AG09319 (cell line): Measurements from ENCODE around the gene RAET1L.
"Not testable (repeated sequence)": the region's sequence is repeated elsewhere in the genome, so short reads cannot be mapped to it uniquely, and the experiment has no call there.

Experiments
- DNase-seq: peaks from one replicate; pipeline ENCODE4 v3.0.0-alpha.2; 2010; ENCODE audit warnings: low read depth; ENCODE audit errors: extremely low read depth
- TF ChIP-seq, protein P1 (sequence below): IDR thresholded peaks from 2 replicates; pipeline ENCODE4 v1.5.1; 2011; ENCODE audit warnings: low read depth, mild to moderate bottlenecking, inconsistent platforms, low read length, moderate library complexity

Gene RAET1L

DNA sequence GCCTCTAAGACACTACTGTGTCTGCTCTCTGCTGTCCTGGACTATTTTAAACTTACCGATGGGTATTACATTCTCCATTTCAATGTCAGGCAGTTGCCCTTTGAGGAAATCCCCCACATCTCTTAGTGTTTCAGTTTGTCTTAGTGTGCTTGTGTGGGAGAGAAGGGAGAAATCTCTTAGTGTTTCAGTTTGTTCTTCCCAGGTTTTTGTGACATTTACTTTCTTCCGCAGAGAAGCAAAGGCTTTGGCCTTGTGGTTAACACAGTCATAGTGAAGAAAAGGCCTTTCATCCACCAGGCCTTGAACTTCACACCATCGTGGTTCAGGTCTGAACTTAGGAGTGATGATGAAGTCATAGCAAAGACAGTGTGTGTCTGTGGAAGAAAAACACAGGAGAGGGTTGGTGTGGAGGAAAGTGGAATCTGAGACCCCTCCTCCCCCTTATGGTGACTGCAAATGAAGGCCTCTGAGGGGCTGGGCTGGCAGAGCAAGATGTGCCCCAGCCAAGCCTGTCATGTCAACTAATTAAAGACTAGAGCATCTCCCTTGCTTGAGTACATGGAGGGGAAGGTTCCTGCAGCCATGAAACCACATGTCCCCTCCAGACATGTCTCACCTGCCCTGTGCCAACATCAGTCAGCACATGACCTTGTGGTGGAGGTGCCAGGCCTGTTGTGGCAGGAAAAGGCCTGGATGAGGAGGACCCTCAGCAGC is 23.9 kb downstream of the RAET1L start:
- no peak for DNase-seq
- TF ChIP-seq, protein P1, sequence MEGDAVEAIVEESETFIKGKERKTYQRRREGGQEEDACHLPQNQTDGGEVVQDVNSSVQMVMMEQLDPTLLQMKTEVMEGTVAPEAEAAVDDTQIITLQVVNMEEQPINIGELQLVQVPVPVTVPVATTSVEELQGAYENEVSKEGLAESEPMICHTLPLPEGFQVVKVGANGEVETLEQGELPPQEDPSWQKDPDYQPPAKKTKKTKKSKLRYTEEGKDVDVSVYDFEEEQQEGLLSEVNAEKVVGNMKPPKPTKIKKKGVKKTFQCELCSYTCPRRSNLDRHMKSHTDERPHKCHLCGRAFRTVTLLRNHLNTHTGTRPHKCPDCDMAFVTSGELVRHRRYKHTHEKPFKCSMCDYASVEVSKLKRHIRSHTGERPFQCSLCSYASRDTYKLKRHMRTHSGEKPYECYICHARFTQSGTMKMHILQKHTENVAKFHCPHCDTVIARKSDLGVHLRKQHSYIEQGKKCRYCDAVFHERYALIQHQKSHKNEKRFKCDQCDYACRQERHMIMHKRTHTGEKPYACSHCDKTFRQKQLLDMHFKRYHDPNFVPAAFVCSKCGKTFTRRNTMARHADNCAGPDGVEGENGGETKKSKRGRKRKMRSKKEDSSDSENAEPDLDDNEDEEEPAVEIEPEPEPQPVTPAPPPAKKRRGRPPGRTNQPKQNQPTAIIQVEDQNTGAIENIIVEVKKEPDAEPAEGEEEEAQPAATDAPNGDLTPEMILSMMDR = no peak

GRCh38 chr6:149999636-150000035 is 25.7 kb downstream of the RAET1L start:
- DNase-seq = no peak
- TF ChIP-seq, protein P1 = no peak

DNA sequence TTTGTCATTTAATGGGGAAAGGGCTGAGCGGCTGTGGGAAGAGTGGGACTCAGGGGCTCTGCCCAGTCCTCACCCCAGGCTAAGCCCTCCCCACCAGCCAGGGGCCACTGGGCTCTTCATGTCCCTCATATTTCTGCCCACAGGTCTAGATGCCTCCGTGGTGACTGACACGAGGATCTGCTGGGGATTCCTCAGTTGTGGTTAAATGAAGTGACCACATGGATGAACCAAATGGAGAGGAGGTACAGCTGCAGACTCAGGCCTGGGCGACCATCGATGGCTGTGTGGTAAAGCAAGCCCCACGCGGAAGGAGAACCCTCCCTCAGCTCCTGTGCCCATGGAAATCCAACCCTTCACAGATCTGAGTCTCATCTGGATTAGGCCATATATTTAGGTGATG is 29.4 kb downstream of the RAET1L start:
- TF ChIP-seq, protein P1 = no peak
- DNase-seq = no peak

GRCh38 chr6:149995235-149995750 is 30.0 kb downstream of the RAET1L start:
- DNase-seq = no peak
- TF ChIP-seq, protein P1 = no peak

GRCh38 chr6:149991838-149992237 is 33.5 kb downstream of the RAET1L start:
- DNase-seq = no peak
- TF ChIP-seq, protein P1 = no peak

- DNase-seq = not testable (repeated sequence)
Observed at GRCh38 chr6:149991472-149991795, 33.9 kb downstream of the RAET1L start.

DNA sequence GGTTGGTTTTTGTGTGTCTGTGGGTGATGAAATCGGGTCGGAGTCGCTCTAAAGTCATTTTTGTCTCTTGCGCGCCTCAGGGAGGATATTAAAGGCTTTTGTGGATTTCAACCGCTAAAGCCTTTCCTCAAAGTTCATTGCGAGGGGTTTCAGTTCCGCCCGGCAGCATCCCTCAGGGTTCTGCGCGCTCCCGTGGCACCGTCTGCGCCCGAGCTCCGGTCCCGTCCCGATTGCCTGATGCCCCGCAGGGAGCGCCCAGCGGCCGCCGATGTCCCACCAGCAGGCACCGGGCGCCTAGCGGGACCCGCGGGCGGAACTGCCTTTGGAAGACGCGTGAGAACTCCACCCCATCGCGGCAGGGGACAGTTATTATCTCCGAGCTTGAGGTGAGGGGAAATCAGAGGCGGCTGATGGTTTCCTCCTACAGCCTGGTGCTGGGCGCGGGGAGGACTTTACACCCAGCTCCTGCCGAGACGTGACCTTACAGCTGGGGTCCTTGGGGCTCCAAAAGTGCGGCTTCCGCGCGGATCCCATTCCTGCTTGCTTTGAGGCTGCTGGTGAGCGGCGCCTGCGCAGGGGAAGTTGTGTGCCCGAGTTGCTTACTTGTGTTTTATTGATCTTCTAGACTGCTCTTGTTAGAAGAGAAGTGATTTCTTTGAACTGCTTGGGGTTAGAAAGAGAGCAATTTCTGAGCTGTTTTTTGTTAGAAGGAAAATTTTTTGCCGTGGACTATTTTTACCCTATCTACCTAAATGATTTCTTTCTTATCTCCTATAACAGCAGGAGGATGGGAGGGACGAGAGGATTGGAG is 34.5 kb downstream of the RAET1L start:
- no peak for DNase-seq
- TF ChIP-seq, protein P1 = no peak
